GM21619 (cell line): ENCODE data around the gene AMZ1.
A peak's percentile ranks its signal among the peaks of the same experiment; 100 is the strongest.
"Not testable (repeated sequence)": the region's sequence is repeated elsewhere in the genome, so short reads cannot be mapped to it uniquely, and the experiment has no call there.

Experiments used
- ATAC-seq: cut with Tn5 transposase; IDR thresholded peaks from one replicate; pipeline ENCODE4 v1.9.1; 2021; ENCODE audit not compliant: unreplicated experiment

Gene AMZ1

DNA sequence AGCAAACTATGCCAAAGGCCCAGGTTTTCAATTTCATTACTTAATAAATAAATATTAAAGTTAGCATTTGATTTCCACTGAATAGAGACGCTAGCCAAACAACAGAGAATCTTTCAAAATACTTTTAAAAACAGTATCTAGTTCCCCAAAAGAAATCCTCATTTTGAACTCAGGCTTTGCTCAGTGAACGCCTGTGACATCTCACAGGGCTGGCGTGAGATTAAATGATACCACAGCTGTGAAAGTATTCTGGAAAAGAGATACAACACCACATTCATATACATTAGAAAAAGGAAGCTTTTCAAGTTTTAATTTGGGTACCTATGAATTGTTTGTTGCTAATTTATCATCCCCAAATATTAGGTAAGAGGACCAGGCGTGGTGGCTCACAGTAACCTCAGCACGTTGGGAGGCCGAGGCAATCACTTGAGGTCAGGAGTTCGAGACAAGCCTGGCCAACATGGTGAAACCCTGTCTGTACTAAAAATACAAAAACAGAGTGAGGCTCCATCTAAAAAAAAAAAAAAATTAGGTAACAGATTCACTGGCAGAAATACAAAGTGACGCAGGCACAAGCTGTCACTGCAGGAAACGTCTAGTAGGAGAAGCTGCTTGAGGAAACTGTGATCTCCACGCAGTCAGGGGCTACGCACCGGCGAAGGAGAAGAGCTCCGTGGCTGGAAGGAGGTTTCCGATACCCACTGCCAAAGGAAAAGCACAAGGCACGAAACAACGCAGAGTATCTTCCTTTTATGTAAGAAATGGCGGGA is 50.0 kb downstream of the AMZ1 start:
- ATAC-seq: no peak

DNA sequence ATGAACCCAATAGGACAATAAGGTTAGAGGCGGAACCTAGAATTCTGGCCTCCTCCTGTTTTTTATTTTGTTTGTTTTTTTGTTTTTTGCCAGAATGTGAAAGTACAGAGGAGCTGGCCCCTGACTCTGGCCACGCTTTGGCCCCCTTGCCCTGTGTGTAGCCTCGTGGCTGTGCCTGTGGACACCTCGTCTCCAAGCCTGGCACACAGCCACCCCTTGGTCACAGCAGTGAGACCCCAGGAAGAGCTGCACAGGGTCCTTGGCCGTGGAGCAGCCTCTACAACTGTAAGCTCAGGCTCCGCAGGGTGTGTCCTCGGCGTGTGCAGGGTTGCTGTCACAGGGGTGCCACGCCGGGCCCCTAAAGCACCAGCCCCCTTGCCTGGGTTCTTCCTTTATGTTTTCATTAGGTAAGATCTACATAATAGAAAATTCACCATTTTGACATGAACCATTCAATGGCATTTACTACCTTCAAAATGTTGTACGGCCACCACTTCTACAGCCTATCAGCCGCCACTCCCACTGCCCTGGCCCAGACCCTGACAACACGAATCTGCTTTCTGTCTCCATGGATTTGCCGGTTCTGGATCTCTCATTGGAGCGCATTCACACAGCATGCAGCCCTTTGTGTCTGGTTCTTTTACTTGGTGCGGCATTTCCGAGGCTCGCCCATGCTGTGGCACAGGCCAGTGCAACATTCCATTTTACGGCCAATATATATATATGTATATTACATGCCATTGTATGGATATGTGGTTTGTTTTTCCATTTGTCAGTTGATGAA is 51.0 kb downstream of the AMZ1 start:
- ATAC-seq: no peak

DNA sequence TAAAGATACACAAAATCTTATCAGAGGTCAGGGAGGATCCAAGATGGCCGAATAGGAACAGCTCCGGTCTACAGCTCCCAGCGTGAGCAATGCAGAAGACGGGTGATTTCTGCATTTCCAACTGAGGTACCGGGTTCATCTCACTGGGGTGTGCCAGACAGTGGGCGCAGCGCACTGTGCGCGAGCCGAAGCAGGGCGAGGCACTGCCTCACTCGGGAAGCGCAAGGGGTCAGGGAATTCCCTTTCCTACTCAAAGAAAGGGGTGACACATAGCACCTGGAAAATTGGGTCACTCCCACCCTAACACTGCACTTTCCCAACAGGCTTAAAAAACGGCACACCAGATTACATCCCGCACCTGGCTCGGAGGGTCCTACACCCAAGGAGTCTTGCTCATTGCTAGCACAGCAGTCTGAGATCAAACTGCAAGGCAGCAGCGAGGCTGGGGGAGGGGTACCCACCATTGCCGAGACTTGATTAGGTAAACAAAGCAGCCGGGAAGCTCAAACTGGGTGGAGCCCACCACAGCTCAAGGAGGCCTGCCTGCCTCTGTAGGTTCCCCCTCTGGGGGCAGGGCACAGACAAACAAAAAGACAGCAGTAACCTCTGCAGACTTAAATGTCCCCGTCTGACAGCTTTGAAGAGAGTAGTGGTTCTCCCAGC is 55.7 kb downstream of the AMZ1 start:
- not testable (repeated sequence) for ATAC-seq

DNA sequence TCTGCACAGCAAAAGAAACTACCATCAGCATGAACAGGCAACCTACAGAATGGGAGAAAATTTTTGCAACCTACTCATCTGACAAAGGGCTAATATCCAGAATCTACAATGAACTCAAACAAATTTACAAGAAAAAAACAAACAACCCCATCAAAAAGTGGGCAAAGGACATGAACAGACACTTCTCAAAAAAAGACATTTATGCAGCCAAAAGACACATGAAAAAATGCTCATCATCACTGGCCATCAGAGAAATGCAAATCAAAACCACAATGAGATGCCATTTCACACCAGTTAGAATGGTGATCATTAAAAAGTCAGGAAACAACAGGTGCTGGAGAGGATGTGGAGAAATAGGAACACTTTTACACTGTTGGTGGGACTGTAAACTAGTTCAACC is 60.7 kb downstream of the AMZ1 start:
- not testable (repeated sequence) for ATAC-seq

DNA sequence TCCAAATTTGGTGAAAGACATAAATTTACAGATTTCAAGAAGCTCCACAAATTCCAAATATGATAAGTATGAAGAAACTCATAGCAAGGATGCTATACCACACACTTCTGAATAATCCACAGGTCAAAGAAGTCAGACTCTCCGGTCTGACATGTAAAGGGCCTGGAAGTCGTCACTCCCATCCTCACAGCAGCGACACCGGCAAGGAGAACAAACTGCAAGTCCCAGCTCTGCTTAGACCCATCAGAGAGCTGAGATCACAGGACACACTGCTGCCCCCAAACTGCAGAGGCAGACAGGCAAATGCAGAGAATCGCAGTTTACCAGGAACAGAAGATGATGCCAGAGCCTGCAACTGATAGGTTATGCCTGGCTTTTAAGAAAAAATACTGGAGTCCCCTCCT is 62.0 kb downstream of the AMZ1 start:
- no peak for ATAC-seq

DNA sequence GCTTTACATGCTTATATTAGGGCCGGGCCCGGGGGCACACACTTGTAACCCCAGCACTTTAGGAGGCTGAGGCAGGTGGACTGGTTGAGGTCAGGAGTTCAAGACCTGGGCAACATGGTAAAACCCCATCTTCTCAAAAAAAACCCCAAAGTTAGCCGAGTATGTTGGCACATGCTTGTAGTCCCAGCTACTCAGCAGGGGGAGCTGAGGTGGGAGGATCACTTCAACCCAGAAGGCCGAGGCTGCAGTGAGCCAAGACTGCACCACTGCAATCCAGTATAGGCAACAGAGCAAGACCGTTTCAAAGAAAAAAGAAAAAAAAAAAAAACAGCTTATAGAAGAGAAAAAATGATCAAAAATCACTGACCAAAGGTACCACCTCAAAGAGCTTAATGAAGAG is 63.1 kb downstream of the AMZ1 start:
- no peak for ATAC-seq

DNA sequence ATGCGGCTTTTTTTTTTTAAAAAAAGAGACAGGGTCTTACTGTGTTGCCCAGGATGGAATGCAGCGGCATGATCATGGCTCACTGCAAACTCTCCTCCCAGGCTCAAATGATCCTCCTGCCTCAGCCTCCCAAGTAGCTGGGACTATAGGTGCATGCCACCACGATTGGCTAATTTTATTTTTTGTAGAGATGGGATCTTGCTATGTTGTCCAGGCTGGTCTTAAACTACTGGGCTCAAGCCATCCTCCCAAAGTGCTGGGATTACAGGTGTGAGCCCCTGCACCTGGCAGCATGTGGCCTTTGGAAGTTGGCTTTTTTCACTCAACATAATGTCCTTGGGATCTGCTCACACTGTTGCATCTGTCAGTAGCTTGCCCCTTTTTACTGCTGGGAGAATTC is 65.1 kb downstream of the AMZ1 start:
- no peak for ATAC-seq

DNA sequence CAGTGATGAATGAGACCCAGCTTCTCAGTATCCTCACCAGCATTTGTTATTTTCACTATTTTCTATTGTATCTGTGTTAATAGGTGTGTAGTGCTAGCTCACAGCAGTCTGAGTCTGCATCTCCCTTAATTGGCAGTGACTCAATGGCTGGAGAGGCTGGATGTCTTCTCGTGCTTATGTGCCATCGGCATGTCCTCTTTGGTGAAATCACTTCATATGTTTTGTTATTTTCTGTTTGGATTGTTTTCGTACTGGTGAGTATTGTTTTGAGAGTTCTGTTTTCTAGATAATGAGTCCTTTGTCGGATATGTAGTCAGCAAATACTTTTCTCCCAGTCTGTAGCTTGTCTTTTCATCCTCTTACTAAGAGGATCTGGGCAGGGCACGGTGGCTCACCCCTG is 66.1 kb downstream of the AMZ1 start:
- ATAC-seq: no peak

DNA sequence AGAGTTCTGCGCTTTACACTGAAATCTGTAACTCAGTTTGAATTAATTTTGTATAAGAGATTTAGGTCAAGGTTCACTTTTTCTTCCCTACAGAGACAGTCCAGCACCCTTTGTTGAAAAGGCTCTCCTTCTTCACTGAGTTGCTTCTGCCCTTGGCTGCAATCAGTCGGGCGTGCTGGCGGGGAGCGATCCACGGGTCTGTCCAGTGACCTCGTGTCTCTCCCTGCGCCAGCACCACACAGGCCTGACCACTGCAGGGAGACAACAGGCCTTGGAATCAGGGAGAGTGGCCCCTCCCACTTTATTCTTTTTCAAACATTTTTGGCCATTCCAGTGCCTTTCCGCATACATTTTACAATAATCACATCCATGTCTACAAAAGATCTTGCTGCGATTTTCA is 66.9 kb downstream of the AMZ1 start:
- ATAC-seq: no peak

DNA sequence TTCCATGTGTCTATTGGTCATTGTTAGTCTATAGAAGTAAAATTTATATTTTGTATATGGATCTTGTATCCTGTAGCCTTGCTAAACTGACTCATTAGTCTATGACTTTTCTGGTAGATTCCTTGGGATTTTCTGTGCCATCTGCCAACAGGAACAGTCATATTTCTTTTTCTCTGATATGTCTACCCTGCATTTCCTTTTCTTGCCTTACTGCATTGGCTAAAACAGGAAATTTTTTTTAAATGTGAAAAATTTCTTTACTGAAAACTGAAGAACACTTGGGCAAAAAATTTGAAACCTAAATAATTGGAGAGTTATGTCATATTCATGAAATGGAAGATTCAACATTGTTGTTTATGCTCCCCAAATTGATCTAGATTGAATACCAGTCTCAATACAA is 67.5 kb downstream of the AMZ1 start:
- no peak for ATAC-seq

DNA sequence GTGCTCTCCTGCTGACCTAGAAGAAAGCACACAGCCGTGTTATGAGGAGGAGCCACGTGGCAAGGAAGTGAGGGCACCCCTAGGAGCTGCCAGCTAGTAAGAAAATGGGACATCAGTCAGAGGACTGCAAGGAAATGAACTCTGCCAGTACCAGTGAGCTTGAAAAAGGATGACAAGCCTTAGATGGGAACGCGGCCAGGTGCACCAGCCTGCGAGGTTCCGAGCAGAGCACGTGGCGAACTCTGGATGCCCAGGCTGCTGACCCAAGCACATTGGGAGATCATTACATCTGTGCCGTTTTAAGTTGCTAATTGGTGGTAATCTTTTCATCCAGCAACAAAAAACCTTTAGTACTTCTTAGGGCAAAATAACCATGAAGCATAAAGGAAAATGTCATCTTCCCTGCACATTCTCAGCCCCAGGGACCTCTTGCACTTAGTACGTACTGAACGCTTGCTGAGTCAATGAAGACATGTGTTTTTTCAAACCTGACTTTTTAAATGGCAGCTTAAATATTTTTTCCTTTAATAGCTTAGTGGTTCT is 69.4 kb downstream of the AMZ1 start:
- peak; percentile 9 for ATAC-seq

DNA sequence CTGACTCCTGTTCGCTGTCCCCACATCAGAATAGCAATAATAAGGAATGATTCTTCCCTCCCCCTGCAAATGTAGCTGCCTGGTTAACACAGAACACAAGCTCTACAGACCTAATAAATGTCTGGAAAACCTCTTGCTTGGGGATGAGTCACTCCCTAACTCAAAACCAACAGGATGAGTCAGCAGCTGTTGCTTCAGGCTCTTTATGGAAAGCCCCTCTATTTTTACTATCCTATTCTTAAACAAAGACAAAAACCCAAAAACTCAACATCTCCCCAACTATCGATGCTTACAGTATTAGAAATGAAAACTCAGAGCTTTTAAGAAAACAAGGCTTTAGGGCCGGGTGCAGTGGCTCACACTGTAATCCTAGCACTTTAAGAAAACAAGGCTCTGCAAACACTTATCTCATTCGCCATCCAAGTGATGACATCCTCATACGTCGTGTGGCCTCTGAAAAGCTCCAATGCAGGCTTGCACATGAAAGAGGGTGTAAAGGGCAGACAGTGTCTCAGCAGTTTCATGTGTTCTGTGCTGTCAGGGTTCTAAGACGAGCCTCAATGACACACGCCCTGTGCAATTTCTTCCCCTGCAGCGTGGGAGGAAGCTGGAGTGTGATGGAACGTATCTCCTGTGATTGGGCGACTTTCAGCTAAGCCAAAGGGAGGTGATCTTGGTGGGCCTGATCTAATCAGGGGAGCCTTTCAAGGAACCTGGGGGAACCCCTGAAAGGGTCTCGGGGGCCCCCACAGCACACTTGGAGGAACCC is 70.1 kb downstream of the AMZ1 start:
- ATAC-seq: peak; percentile 70

DNA sequence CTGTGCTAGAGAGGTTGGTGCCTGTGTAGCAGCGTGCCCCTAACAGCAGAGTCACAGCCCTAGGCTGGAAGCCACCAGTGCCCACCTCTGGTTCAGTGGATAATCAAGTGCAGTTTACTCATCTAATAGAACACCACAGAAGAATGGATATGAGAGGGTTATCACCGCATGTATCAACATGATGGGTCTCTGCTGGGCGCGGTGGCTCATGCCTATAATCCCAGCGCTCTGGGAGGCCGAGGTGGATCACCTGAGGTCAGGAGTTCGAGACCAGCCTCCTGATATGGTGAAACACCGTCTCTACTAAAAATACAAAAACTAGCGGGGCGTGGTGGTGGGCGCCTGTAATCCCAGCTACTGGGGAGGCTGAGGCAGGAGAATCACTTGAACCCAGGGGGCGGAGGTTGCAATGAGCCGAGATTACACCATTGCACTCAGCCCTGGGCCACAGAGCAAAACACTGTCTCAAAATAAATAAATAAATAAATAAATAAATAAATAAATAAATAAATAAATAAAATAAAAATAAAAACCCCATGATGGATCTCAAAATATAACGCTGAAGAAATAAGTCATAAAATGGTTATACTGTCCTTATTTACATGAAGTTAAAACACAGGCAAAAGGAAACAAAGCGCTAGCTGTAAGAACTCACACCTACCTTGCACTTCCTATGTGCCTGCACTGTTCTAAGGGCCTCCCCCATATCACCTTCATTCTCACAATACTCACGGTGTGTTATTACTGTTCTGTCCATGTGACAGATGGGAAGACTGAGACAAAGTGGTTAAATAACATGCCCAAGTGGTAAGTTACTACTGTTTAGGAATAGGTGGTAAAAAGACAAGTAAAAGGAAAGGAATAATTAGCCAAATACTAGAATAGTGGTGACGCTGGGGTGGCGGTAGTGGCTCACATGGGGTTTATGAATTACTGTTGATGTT is 70.9 kb downstream of the AMZ1 start:
- no peak for ATAC-seq

DNA sequence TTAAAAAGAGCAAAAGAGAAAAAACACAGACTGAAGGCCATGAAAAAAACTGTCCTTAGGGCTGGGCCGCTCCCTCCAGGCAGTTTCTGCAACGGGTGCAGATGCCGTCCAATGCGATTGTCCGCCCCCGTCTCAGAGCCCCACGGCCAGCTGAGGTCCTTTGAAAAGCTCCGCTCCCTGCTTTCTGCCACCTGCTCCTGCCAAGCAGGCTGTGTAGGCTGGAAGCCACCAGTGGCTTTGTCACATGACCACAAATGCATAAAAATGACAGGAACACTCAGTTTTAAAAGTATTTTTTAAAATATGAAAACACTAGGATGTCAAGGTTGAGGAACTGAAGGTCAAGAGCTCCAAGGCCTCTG is 71.7 kb downstream of the AMZ1 start:
- ATAC-seq: no peak

DNA sequence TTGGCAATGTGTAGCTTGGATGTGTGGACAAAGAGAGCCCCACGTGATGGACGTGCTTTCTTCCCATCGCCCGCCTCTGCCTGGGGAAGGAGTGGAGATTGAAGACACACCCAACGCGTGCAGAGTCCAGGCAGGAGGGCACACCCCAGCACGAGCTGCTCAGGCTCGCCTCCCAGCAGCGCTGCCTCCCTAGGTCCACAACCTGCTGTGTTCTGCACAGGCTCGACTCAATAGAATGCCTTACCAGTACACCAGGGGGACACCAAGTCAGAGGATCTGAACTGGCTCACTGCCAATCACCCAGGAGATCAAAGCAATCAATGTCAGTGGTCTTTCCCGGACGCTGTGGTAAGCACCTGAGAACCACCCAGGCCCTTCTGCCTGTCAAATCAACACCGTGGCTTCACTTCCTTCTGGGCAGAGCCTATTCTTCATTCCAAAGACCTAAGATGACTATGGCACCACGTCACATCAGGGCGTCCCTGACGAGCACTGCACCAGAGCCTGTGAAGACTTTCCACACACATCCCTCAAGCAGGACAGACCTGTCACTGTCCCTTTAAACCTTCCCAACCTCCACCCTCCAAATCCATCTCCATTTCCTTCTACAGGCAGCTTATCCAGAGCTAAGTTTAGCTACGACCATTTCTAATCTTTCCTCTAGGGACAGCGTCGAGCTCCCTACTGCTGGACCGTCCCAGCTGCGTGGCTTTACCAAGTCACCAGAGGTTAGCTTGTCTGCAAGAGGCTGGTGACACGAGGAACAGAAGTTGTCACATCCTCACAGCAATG is 72.3 kb downstream of the AMZ1 start:
- ATAC-seq: no peak

DNA sequence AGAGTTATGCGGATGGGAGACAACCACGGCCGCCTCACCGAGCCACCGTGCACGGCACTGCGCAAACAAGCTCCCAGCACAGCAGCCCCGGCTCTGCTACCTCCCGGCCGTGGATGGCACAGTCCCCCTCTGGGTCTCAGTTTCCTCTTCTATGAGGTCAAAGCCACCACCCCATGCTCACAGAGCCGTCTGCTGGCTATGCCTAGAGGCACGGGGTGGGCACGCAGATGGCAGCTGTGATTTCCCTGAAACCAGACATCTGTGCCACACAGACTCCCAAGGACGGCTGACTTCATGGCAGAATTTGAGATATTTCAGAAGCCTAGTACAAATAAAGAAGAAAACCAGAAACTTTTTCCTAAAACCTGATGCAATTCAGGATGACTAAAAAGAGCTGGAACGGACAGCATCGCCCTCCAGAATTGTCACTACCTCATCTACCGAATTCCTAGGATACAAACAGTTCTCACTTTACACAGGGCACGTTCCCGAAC is 73.2 kb downstream of the AMZ1 start:
- ATAC-seq: no peak

DNA sequence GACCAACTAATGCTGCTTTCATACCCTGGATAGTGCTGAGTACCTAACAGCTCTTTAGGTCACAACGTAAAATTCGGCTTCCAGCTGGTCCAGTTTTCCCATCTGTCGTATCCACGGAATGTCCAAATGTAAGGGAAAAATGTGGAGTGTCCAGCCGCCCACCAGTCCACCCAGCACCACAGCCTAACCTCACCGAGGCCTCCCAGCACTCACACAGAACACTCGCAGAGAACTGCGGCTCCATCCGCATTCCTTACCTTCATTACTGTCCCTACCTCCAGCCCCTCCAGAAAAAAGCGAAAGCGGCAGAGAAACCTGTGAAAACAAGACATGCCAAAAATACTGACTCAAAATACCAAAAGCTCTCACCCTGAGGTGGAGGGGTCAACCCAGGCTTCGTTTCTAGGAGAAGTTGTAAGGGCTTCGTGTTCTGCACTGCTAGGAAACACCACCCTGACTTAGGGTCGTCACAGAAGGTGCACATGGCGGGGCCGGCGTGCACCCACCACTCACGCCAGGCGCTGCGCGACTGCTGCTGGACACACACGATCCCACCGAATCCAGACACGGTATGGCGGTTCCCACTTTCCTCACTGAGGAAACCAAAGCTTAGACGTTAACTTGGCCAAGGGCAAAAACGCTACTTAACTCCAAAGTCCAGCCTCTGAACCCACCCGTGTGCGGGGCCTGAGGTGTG is 73.9 kb downstream of the AMZ1 start:
- ATAC-seq: no peak

DNA sequence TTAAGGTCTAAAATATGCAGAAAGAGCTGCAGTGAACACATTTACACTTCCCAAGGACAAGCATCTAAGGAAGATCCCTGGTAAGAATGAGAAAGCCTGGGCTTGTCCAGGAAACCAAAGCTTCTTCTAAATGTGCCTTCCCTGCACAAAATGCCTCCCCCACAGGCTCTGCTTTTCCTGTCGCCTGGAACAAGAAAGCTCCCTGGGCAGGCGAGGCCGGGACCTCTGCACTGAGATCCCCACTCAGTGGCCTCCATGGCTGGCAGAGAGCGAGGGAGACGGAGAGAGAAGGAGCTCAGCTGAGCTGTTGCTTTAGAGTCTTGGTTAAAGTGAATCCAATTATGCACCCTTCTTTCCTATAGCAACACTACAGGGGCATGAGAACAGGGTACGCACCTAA is 75.6 kb downstream of the AMZ1 start:
- ATAC-seq: no peak
